Skeletal muscle cell (primary cell): ENCODE measurements around the gene SCN3B.
"Not testable (repeated sequence)": the region's sequence is repeated elsewhere in the genome, so short reads cannot be mapped to it uniquely, and the experiment has no call there.

Experiments used
- DNase-seq: peaks from one replicate; pipeline ENCODE4 v3.0.0-alpha.2; 2010; ENCODE audit warnings: low read depth
- H3K4me3 ChIP-seq: 2 replicates; pipeline ENCODE4 v1.5.1; 2011; ENCODE audit warnings: low read depth, mild to moderate bottlenecking, control low read depth, low read length, moderate library complexity

SCN3B gene

DNA sequence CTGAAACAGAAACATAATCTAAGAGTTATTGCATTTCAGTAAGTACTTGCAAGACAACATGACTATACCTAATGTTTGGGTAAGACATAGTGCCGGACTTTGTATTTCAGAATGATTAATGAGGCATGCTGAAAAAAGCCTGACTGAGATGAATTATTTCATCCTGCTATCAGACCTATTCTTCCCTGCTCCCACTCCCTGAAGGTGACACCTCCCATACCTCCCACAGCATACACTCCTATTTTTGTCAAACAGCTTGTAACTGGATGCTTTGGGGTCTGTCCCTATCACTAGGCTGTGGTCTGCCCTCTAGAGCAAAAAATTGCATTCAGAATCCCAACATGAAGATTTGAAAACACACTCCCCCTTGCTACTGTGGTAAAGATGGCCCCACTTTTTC lies 10.9 kb upstream of the SCN3B start:
- H3K4me3 ChIP-seq: no peak overlapping the region
- no peak for DNase-seq

DNA sequence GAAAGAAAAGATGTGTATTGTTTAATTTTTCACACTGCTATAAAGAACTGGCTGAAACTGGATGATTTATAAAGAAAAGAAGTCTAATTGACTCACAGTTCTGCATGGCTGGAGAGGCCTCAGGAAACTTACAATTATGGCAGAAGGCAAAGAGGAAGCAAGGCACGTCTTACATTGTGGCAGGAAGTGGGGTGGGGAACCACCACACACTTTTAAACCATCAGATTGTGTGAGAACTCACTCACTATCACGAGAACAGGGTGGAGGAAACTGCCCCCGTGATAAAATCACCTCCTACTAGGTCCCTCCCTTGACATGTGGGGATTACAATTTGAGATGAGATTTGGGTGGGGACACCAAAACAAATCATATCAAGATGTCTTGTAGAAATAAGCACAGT lies 5.5 kb upstream of the SCN3B start:
- not testable (repeated sequence) for H3K4me3 ChIP-seq, DNase-seq

- DNase-seq: no peak
- H3K4me3 ChIP-seq: no peak overlapping the region
These were observed 4.9 kb upstream of the SCN3B start for GRCh38 chr11:123659311-123659710.

DNA sequence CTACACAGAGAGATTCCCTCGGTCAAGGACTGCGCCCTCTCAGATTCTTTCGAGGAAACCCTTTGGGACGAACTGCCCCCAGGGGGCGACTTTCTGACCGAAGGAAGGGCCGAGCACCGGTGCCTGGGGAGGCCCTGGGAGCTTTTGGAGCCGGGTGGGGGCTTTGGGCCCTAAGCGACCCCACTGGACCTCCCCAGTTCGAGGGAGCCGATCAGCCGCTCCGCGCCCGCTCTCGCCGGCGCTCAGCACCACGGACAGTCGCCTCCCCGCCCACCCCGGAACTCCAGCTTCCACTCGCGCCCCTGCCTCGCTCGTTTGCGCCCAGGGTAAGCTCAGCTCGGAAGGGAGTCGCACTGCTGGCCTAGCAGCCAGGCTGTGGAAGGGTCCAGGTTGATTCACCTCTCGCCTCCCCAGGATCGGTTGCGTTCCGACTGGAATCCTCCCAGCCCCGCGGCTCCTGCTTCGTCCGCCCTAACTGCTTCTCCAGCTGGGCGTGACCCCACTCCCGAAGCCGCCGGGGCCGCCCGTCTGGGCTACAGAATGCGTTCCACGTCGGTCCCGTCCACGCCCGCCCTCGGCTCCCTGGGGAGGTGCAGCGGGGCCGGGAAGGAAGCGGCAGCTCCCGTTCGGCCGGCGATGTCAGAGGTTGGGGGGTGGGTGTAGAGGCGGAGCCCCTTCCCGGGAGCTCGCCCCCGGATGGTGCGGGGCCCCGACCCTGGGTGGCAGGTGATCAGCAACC lies 428 bp downstream of the SCN3B start:
- no peak for DNase-seq
- peak overlapping the region; percentile 68 for H3K4me3 ChIP-seq

DNA sequence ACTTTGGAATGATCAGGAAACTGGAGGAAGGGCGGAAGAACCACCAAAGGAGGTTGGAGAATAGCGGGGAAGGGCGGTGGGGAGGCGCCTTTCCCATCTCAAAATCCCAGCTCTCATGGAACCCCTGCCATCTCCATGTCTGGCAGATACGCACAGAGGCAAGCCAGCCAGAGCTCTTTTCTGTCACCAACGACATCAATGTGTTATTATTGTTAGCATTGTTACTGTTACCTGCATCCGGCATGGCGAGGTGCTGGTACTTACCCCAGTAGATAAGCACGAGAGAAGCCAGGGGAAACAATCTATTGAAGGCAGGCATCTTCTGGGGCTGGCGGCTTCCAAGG lies 969 bp downstream of the SCN3B start:
- peak overlapping the region; percentile 68 for H3K4me3 ChIP-seq

DNA sequence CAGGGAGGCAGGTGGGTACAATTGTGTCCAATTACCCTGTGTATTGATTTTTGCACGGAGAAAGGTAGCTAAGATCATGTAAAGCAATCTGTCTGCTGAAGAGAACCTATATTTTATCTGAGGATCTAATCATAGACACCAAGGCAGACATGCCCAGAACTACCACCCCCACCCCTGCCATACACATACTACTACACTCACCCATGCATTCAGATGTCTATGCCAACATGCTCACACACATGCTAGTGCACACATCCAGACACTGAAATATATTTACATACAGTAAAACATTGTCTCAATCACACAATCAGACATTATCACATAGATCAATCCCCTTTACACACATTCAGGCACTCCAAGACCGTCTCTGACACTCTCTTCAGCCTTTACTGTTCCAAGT lies 1.8 kb downstream of the SCN3B start:
- no peak for DNase-seq
- H3K4me3 ChIP-seq: no peak overlapping the region

More for the DNA sequence above, 969 bp downstream of the SCN3B start:
- no peak for DNase-seq

DNA sequence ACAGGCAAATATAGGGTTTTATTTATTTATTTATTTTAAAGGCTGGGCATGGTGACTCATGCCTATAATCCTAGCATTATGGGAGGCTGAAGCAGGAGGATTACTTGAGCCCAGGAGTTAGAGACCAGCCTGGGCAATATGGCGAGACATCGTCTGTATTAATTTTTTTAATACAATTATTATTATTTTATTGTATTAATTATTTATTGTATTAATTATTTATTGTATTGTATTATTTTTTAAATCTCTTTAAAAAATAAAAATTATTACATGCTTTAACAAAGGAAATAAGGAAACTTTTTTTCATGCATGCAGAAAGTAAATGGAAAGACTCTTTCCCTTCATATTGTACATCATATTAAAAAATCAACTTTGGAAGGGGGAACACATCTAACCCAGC lies 3.5 kb downstream of the SCN3B start:
- DNase-seq: no peak
- H3K4me3 ChIP-seq: no peak overlapping the region

- no peak overlapping the region for H3K4me3 ChIP-seq
- no peak for DNase-seq
These were observed 9.0 kb downstream of the SCN3B start for GRCh38 chr11:123645286-123645975.

DNA sequence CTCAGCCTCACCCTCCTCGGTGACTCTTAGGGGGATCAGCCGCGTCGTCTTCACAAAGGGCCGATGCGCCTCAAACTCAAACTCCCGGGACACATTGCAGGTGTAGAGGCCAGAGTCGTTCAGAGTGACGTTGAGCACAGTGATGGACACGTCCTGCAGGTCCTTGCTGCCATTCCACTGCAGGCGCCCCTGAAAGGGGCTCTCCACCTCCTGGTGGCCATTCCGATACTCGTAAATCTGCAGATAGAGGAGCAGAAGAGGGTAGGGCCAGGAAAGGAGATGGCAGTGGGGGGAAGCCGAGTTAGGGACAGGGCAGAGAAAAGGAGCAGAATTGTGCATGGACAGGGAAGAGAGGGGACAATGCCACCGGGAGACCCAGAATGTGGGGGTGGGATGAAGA lies 12.0 kb downstream of the SCN3B start:
- no peak for DNase-seq
- H3K4me3 ChIP-seq: no peak overlapping the region

GRCh38 chr11:123641495-123641840 lies 13.0 kb downstream of the SCN3B start:
- H3K4me3 ChIP-seq: no peak overlapping the region
- DNase-seq: no peak

DNA sequence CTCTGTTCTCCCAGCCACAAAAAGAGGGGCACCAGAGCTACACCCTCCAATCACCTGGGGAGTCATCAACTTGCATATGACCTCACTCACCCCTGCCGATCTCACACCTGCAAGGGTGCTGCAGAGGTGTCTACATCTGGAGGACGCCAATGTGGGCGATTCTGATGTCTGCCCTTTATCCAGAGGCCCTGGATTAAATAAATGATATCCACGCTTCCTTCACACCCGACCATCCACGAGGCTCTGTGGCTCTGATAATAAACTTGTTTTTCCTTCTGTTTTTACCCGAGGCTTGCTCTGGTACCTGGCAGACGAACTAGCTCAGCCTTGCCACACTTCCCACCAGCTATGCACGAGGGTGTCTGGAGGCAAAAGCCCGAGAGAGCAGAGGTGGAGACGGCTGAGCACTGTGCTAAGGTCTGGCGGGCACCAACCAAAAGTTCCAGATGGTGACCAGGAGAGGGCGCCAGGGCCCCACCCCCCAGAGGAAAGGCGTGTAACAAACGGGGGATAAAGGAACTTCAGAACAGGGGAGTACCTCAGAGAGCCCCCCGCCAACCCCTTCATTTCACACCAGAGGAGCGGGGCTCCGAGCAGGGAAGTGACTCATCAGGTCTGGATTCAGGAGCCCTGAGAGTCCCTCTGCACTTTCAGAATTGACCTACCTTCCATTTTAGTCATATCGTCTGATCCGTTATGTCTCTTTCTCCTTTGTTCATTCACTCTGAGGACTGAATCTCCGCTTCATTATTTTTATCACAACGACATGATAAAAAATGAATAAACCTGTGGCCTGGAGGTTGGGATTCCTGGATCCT lies 13.5 kb downstream of the SCN3B start:
- no peak overlapping the region for H3K4me3 ChIP-seq
- no peak for DNase-seq

DNA sequence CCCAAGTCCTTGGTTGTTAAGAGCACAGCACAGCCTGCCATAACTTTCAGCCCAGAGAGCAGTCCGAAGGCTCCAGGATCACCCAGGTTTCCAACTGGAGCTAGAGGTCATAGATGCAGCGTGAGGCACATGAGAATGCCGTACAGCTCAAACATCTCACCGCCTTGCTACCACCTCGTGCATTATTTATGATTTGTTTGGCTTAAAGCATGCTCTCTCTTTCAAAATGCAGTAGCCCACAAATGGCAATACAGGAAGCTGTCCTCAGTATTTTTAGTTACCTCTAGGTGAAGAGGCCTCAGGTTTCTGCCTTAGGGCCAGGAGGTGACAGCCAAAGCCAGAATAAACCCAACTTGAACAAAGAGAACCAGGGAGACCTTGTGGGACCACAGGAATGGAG lies 14.4 kb downstream of the SCN3B start:
- DNase-seq: no peak
- no peak overlapping the region for H3K4me3 ChIP-seq

GRCh38 chr11:123630126-123630608 lies 24.3 kb downstream of the SCN3B start:
- DNase-seq: no peak
- no peak overlapping the region for H3K4me3 ChIP-seq

- no peak overlapping the region for H3K4me3 ChIP-seq
- DNase-seq: no peak
These were observed 25.3 kb downstream of the SCN3B start for GRCh38 chr11:123628936-123629683.

- peak; percentile 17 for DNase-seq
- H3K4me3 ChIP-seq: no peak overlapping the region
These were observed 29.4 kb downstream of the SCN3B start for GRCh38 chr11:123624974-123625373.

DNA sequence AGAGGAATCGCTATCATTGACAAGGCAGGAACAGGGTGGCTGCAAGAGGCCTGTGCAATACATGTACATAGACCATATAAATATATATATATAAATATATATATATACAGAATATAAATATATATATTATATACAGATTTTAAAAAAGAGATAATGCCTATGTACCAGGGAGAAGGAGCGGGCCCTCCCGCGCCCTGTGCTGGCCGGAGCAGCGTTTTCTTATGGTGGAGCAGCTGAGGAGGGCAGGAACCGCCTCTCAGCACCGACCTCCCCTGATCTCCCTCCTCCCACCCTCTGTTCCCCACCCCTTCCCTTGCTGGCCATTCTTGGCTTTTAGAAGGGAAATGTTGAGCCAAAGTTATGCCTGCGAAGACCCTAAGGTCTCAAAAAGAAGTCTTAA lies 31.8 kb downstream of the SCN3B start:
- H3K4me3 ChIP-seq: no peak overlapping the region

DNA sequence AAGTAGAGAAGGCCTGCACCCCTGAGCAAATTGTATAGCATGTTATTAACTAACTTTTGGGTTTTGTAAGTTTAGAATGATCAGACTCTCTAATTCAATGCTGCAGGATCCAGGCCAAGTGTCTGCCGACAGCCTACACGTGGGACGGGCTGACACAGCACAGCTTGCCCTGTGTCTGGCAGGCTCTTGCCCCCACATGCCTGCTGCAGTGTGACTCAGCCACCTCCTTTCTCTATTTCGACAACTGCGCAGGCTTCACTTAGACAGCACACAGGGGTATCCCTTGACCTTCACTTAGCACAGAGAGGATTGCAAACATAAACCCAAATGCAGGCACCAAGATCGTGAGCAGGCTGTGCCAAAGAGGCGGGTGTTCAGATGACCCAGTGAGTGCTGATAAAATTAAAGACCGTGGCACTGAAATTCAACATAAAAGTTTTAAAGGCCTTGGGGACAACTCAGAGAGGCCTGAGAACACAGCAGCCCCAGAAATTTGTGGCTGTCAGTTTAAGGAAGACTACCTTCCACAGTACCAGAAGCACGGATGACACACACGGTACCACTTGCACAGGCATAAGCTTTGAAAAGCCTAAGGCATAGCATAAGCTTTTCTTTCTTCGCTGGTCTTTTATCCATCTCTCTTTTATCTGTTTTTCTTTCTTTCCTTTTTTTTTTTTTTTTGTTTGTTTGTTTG lies 37.8 kb downstream of the SCN3B start:
- H3K4me3 ChIP-seq: no peak overlapping the region
- peak; percentile 59 for DNase-seq

More for the DNA sequence above, 31.8 kb downstream of the SCN3B start:
- DNase-seq: no peak

- no peak overlapping the region for H3K4me3 ChIP-seq
- DNase-seq: no peak
These were observed 42.7 kb downstream of the SCN3B start for GRCh38 chr11:123611698-123612097.

- DNase-seq: no peak
- H3K4me3 ChIP-seq: no peak overlapping the region
These were observed 45.5 kb downstream of the SCN3B start for GRCh38 chr11:123608945-123609344.
